GM13976 (cell line): Measurements from ENCODE around the gene RAD18.

Experiments
- DNase-seq: peaks from one replicate; pipeline ENCODE4 v3.0.0; 2012; ENCODE audit warnings: low spot score
- in situ Hi-C: fragments of 300-500 bp; cut with MboI; formaldehyde crosslinking; loops from one replicate; pipeline ENCODE4 v1.12.0; 2022; ENCODE audit warnings: low sequenced_read_pairs, mixed read lengths, inconsistent platforms; ENCODE audit not compliant: unreplicated experiment
- TF ChIP-seq, protein P1 (sequence below): IDR thresholded peaks from 2 replicates; pipeline ENCODE4 v1.5.1; 2012; ENCODE audit warnings: borderline replicate concordance, mild to moderate bottlenecking; ENCODE audit not compliant: insufficient read depth; ENCODE audit errors: extremely low read depth, missing control alignments, control extremely low read depth

The RAD18 gene

DNA sequence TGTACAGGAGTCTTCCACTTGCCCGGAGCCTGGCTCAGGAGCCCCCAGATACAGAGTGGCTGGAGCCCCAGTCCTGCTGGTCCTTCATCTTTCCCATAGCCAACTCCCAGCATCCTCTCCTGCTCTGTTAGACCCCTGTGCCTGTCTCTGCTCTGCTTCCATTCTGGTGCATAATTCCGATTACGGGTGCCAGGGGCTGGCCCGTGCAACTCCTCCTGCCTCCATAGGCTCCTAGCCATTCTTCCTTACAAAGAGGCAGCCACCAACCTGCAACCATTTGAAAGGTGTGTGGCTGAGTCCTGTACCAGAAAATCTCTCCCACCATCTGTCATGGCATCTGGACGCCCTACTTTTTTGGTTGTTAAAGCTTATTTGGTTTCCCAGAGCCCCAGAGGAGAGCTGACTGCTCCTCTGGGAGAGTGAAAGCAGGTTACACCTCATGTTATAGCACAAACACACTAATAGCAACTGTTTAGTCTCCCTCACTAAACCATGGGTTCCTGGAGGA lies 5.2 kb upstream of the RAD18 start:
- DNase-seq = no peak
- TF ChIP-seq, protein P1, sequence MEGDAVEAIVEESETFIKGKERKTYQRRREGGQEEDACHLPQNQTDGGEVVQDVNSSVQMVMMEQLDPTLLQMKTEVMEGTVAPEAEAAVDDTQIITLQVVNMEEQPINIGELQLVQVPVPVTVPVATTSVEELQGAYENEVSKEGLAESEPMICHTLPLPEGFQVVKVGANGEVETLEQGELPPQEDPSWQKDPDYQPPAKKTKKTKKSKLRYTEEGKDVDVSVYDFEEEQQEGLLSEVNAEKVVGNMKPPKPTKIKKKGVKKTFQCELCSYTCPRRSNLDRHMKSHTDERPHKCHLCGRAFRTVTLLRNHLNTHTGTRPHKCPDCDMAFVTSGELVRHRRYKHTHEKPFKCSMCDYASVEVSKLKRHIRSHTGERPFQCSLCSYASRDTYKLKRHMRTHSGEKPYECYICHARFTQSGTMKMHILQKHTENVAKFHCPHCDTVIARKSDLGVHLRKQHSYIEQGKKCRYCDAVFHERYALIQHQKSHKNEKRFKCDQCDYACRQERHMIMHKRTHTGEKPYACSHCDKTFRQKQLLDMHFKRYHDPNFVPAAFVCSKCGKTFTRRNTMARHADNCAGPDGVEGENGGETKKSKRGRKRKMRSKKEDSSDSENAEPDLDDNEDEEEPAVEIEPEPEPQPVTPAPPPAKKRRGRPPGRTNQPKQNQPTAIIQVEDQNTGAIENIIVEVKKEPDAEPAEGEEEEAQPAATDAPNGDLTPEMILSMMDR = no peak
- in situ Hi-C loops = no loop called here

DNA sequence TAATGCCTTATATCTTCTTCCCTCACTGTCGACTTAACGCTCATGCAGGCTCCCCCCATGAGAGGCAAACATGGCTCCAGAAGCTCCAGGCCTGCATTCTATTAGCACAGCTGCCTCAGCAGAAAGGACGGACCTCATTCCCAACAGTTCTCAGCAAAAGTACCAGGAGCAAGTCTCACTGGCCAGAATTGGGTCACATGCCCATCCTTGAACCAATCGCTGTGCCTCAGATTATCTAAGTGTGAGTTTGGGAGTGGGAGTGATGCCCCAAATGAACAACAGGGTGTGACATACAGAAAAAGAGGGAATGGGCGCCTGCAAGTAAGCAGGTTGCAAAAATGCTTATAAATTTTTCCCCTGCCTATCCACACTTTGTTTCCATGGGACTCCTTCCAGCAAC lies 4.3 kb upstream of the RAD18 start:
- in situ Hi-C loops = no loop called here
- TF ChIP-seq, protein P1 = no peak
- no peak for DNase-seq

DNA sequence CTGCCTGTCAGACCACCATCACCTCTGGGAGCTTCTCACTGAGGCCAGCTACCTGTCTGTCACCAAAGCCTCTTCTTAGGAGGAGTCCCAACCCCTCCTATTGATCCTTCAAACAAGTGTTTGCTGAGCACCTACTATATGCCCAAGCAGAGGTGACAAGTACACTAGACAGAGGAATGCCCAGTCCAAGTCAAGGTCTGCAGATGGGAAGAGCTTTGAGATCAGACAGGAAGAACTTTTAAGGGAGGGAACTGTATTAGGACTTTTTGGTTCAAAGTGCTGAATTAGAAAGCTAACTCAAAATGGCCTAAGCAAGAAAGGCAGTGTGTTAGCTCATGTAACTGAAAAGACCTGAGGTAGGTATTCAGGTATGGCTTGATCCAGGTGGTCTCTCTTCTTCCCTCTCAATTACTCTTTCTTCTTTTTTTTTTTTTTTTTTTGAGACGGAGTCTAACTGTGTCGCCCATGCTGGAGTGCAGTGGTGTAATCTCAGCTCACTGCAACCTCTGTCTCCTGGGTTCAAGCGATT lies 3.6 kb upstream of the RAD18 start:
- DNase-seq = no peak
- in situ Hi-C loops = no loop called here
- TF ChIP-seq, protein P1 = no peak

DNA sequence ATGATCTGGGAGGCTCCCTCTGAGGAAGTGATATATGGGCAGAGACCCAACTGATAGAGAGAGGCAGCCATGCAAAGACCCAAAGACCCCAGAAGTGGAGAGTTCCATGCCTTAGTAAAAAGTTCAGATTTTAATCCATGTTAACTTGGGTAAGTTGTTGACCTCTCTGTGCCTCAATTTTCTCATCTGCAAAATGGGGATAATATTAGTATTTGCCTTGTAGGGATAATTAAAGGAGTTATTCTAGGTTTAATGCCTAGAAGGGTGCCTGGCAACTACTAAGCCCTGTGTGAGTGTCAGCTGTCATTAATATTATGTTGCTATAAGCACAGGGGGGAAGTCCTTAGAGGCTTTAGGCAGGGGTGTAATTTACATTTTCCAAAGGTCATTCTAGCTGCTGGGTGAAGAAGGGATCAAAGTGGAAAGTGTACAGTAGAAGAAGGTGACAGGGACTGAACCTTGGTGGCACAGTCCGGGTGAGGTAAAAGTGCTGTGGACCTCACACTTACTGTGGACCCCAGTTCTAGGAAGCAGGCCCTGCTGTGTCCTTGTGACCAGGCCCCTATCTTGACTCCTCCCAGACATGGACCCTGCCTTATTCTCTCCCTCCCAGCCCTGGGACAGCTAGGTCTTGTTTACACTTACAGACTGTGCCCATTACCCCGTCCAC lies 3.0 kb upstream of the RAD18 start:
- no peak for DNase-seq
- TF ChIP-seq, protein P1 = no peak

DNA sequence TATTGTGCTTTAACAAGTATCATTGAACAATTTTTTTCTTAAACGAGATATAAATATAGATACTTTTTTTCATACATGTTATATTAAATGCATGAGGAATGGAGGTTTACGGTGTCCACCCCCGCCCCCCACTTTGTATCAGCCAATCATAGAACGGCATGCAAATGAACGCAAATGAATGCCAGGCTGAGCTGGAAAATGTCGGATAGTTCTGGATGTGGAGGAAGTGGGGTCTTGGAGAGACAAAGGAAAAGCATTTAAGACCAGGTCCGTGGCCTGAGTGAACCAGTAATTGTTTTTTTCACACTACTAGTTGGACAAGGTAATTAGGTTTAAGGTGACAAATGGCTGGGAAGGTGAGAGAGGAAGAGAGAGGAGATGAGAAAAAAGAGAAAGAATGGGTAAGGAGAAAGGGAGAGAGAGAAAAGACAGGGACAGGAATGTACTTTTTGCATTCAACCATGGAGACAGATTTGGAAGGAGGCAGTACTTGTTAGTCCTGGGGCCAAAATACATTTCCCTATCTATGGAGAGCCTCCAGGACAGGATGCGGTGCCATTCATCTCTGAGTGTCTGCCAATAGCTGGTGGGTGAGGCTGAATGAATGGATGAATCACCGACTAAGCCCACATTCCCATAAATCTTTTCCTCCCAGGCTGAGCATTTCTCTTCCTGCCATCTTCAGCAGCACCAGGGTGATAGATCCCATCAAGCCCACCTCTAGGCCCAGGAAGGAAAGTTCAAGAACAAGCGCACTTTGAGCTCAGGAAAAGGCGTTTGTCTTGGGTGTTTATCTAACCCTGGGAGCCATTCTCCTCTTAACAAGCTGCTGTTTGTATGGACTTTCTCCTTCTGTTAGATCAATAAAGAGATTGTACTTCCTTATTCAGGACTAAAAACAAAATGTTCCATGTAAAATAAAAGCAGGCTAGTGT lies 1.4 kb upstream of the RAD18 start:
- no peak for DNase-seq
- TF ChIP-seq, protein P1 = no peak
- in situ Hi-C loops = no loop called here

More for the DNA sequence above, 3.0 kb upstream of the RAD18 start:
- in situ Hi-C loops = no loop called here

DNA sequence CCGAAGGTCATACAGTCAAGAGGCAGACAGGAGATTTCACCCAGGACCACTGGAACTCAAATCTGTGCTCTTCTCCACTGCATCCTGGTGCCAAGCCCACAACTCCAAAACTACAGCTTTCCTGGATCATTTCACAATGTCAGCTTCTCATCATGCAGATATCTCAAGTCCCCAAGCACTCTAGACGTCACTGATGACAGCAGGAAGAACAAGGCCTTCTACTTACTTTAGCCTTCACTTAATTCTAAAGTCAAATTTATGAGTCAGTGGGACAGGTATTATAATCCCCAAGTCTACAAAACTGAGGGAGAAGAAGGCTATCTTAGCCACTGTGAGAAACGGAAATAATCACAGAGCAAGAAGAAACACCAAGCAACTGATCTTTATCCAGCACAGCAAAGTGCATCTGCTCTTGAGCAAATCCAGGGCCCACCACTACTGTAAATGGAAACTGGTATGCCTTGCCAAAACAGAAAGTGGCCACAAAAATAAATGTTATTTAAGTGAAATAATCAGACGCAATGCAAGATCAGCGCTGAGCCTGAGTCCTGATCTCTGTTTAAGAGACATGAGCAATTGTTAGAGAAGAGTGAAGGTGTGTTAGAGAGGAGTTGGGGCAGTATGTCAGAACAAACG lies 928 bp downstream of the RAD18 start:
- in situ Hi-C loops = no loop called here
- no peak for DNase-seq
- TF ChIP-seq, protein P1 = no peak
